GM23248 (cell line): ENCODE measurements around the gene ZMYND19. TPM values are rescaled to one million over a fixed set of nuclear protein-coding genes. Genes with fewer than 3 reads are reported as not detected.
A peak's percentile ranks its signal among the peaks of the same experiment; 100 is the strongest.

Experiments
- DNase-seq: peaks from one replicate; pipeline ENCODE4 v3.0.0-alpha.2; 2015
- H2AFZ ChIP-seq: fragments of 200-600 bp; sonication (generic); 2 replicates; pipeline ENCODE4 v1.6.1; 2016; ENCODE audit warnings: antibody characterized with exemption
- H3F3A ChIP-seq: fragments of 200-600 bp; sonication (generic); 2 replicates; pipeline ENCODE4 v1.6.1; 2016; ENCODE audit warnings: mild to moderate bottlenecking, antibody characterized with exemption, mixed run types; ENCODE audit not compliant: insufficient read depth
- H3K27ac ChIP-seq: fragments of 200-600 bp; sonication (generic); 2 replicates; pipeline ENCODE4 v1.5.1; 2016; ENCODE audit warnings: mild to moderate bottlenecking
- H3K27me3 ChIP-seq: fragments of 200-600 bp; sonication (generic); replicated peaks from 2 replicates; pipeline ENCODE4 v1.6.1; 2016; ENCODE audit warnings: mild to moderate bottlenecking; ENCODE audit not compliant: insufficient read depth
- H3K36me3 ChIP-seq: fragments of 200-600 bp; sonication (generic); 2 replicates; pipeline ENCODE4 v1.6.1; 2016; ENCODE audit warnings: low read depth, mild to moderate bottlenecking
- H3K4me1 ChIP-seq: fragments of 200-600 bp; sonication (generic); 2 replicates; pipeline ENCODE4 v1.6.1; 2016; ENCODE audit warnings: mild to moderate bottlenecking; ENCODE audit not compliant: insufficient read depth
- H3K4me2 ChIP-seq: fragments of 200-600 bp; sonication (generic); one replicate; pipeline ENCODE4 v1.6.1; 2016; ENCODE audit warnings: mild to moderate bottlenecking; ENCODE audit not compliant: unreplicated experiment
- H3K4me3 ChIP-seq: fragments of 200-600 bp; sonication (generic); 2 replicates; pipeline ENCODE4 v1.5.1; 2016; ENCODE audit warnings: mild to moderate bottlenecking
- H3K79me2 ChIP-seq: fragments of 200-600 bp; sonication (generic); 2 replicates; pipeline ENCODE4 v1.6.1; 2016; ENCODE audit warnings: mild to moderate bottlenecking; ENCODE audit not compliant: insufficient read depth
- H3K9ac ChIP-seq: fragments of 200-600 bp; sonication (generic); 2 replicates; pipeline ENCODE4 v1.6.1; 2016; ENCODE audit warnings: mild to moderate bottlenecking
- H3K9me2 ChIP-seq: fragments of 200-600 bp; sonication (generic); 2 replicates; pipeline ENCODE4 v1.6.1; 2016; ENCODE audit warnings: mixed run types, mild to moderate bottlenecking, moderate library complexity; ENCODE audit not compliant: insufficient read depth
- H3K9me3 ChIP-seq: fragments of 200-600 bp; sonication (generic); one replicate; pipeline ENCODE4 v1.6.1; 2017; ENCODE audit warnings: low read depth
- H4K20me1 ChIP-seq: fragments of 200-600 bp; sonication (generic); 2 replicates; pipeline ENCODE4 v1.6.0; 2016; ENCODE audit not compliant: insufficient read depth
- EZH2 ChIP-seq: fragments of 200-600 bp; sonication (generic); IDR thresholded peaks from 2 replicates; pipeline ENCODE4 v1.6.1; 2018; ENCODE audit warnings: antibody characterized with exemption, mild to moderate bottlenecking; ENCODE audit not compliant: insufficient read depth, poor library complexity, severe bottlenecking
- EZH2phosphoT487 ChIP-seq: fragments of 200-600 bp; sonication (generic); IDR thresholded peaks from 2 replicates; pipeline ENCODE4 v1.6.1; 2018; ENCODE audit warnings: antibody characterized with exemption, moderate library complexity, mild to moderate bottlenecking, low read depth; ENCODE audit not compliant: insufficient read depth
- WGBS, 2 experiments: methylation state at CpG; one replicate each; pipeline ENCODE4 v1.1.6; 2015 to 2017; ENCODE audit warnings: low lambda C conversion rate in 2 of 2, low coverage in 1 of 2; ENCODE audit errors: missing lambda C conversion rate in 2 of 2; 5-methylcytosine and 5-hydroxymethylcytosine counted together
- in situ Hi-C: fragments of 300-500 bp; cut with MboI; formaldehyde crosslinking; loops from 2 replicates; pipeline ENCODE4 v1.15.0; 2020
- polyA plus RNA-seq: library from polyadenylated mRNA; unstranded; fragments of >200 nt; fragmentation: Nextera tagmentation; extraction: Ambion mirVana; gene quantifications from 2 replicates; pipeline ENCODE4 v1.2.1, GENCODE V29; 2016
- total RNA-seq: library from RNA; depleted of rRNA; stranded (reverse); fragments of >200 nt; shearing (Covaris generic); gene quantifications from 2 replicates; pipeline ENCODE4 v1.2.3, GENCODE V29; 2014

ZMYND19 gene
- total and polyA plus RNA-seq, 2 experiments from 2014 or later: 6.1 to 29.6 TPM

- in situ Hi-C loops: no loop called here
- Histone ChIP-seq H2AFZ (peak overlapping the region; percentile 80), H4K20me1 (peaks cover 3% of the 10 kb centered on the region; the same call in 1 of the 2 replicates), H3K9me2 (no peaks in the 10 kb centered on the region), H3K4me1 (peaks cover 26% of the 10 kb centered on the region), H3K4me2 (peak overlapping the region; percentile 94), H3F3A (peaks cover 27% of the 10 kb centered on the region), H3K79me2 (peaks cover 81% of the 10 kb centered on the region), H3K27me3 (no peaks in the 10 kb centered on the region), H3K9ac (peak overlapping the region; percentile 83), H3K36me3 (no peaks in the 10 kb centered on the region), H3K9me3 (no peaks in the 10 kb centered on the region), H3K4me3 (peak overlapping the region; percentile 97), H3K27ac (peak overlapping the region; percentile 70)
- WGBS, 2 experiments: 1% methylated on average over 19 to 45 of the region's 58 CpGs
- peak; percentile 76 for DNase-seq
- no peak for TF ChIP-seq EZH2phosphoT487
- TF ChIP-seq EZH2: no peak
Observed at GRCh38 chr9:137619240-137620047, 29.1 kb upstream of the ZMYND19 start.

- peaks cover 75% of the 10 kb centered on the region for H3K79me2 ChIP-seq
- DNase-seq: peak; percentile 95
- peaks cover 27% of the 10 kb centered on the region for H3F3A ChIP-seq
- H2AFZ ChIP-seq: peak within 1 kb of the TSS; percentile 80
- peak within 1 kb of the TSS; percentile 90 for H3K9ac ChIP-seq
- peak within 1 kb of the TSS; percentile 94 for H3K4me2 ChIP-seq
- peak within 1 kb of the TSS; percentile 97 for H3K4me3 ChIP-seq
- H4K20me1 ChIP-seq: no peaks in the 10 kb centered on the region; the same call in 1 of the 2 replicates
- WGBS, 2 experiments: 1 to 2% methylated on average over 60 to 73 of the region's 94 CpGs
- in situ Hi-C loops: no loop called here
- no peak for TF ChIP-seq EZH2
- TF ChIP-seq EZH2phosphoT487: no peak
- H3K9me2 ChIP-seq: no peaks in the 10 kb centered on the region
- peak within 1 kb of the TSS; percentile 86 for H3K27ac ChIP-seq
- H3K27me3 ChIP-seq: no peaks in the 10 kb centered on the region
- no peaks in the 10 kb centered on the region for H3K36me3 ChIP-seq
- peaks cover 26% of the 10 kb centered on the region for H3K4me1 ChIP-seq
- no peaks in the 10 kb centered on the region for H3K9me3 ChIP-seq
Observed at GRCh38 chr9:137618105-137619067, 28.1 kb upstream of the ZMYND19 start, which contains the start of gene EHMT1. TSS of gene EHMT1 (plus strand) at chr9:137619005. CDS start at chr9:137619029, 24 bp downstream.

- no peak overlapping the region for H3K27ac ChIP-seq
- no peaks in the 10 kb centered on the region for H3K36me3 ChIP-seq
- peaks cover 51% of the 10 kb centered on the region for H3K79me2 ChIP-seq
- no peak overlapping the region for H3K4me3 ChIP-seq
- WGBS, 2 experiments: 84 to 88% methylated on average over 17 to 19 of the region's 19 CpGs
- no peaks in the 10 kb centered on the region for H3K27me3 ChIP-seq
- in situ Hi-C loops: no loop called here
- no peak overlapping the region for H3K4me2 ChIP-seq
- H2AFZ ChIP-seq: no peak overlapping the region
- DNase-seq: no peak
- peaks cover 24% of the 10 kb centered on the region for H3K4me1 ChIP-seq
- no peaks in the 10 kb centered on the region for H4K20me1 ChIP-seq
- TF ChIP-seq EZH2phosphoT487: no peak
- TF ChIP-seq EZH2: no peak
- no peaks in the 10 kb centered on the region for H3K9me3 ChIP-seq
- no peaks in the 10 kb centered on the region for H3K9me2 ChIP-seq
- peaks cover 18% of the 10 kb centered on the region for H3F3A ChIP-seq
- no peak overlapping the region for H3K9ac ChIP-seq
Observed at GRCh38 chr9:137615387-137615871, 25.1 kb upstream of the ZMYND19 start.

- TF ChIP-seq EZH2 (no peak), EZH2phosphoT487 (no peak)
- Histone ChIP-seq H3K27ac (no peak overlapping the region), H3K4me3 (no peak overlapping the region), H2AFZ (no peak overlapping the region), H3K9ac (no peak overlapping the region), H3K4me1 (peaks cover 18% of the 10 kb centered on the region), H3K9me2 (no peaks in the 10 kb centered on the region), H3K36me3 (no peaks in the 10 kb centered on the region), H3K4me2 (no peak overlapping the region), H3F3A (peaks cover 14% of the 10 kb centered on the region), H4K20me1 (no peaks in the 10 kb centered on the region), H3K27me3 (no peaks in the 10 kb centered on the region), H3K79me2 (peaks cover 45% of the 10 kb centered on the region), H3K9me3 (no peaks in the 10 kb centered on the region)
- DNase-seq: no peak
- WGBS, 2 experiments: 93 to 94% methylated on average over 25 of the region's 25 CpGs
- in situ Hi-C loops: no loop called here
Observed at GRCh38 chr9:137614631-137615386, 24.5 kb upstream of the ZMYND19 start.
